ENCODE data around the gene GPC6. TPM values are rescaled to one million over a fixed set of nuclear protein-coding genes. Genes with fewer than 3 reads are reported as not detected.

GPC6 gene
- total and polyA plus RNA-seq, 9 of the 15 experiments (the other 6 are each of a cell fraction or from before 2014, with no cell fraction given) = under 0.01 to 0.20 (median 0.01) TPM; not detected in 4

DNA sequence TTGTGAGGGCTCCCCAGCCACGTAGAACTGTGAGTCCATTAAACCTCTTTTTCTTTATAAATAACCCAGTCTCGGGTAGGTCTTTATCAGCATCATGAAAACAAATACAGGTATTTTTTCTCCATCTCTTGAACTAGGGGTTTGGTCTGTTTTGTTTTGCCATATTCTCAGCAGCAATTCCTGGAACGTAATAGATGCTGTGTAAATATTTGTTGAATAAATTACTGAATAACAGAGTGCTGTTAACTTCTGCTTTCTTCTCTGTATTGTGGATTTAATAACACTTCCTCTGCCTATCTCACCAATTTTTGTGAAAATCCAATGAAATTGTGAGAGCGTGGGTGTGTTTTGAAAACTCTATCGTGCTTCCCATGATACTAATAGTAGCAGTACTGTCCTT is 823.4 kb downstream of the GPC6 start (continued):
- TF ChIP-seq, protein P1, sequence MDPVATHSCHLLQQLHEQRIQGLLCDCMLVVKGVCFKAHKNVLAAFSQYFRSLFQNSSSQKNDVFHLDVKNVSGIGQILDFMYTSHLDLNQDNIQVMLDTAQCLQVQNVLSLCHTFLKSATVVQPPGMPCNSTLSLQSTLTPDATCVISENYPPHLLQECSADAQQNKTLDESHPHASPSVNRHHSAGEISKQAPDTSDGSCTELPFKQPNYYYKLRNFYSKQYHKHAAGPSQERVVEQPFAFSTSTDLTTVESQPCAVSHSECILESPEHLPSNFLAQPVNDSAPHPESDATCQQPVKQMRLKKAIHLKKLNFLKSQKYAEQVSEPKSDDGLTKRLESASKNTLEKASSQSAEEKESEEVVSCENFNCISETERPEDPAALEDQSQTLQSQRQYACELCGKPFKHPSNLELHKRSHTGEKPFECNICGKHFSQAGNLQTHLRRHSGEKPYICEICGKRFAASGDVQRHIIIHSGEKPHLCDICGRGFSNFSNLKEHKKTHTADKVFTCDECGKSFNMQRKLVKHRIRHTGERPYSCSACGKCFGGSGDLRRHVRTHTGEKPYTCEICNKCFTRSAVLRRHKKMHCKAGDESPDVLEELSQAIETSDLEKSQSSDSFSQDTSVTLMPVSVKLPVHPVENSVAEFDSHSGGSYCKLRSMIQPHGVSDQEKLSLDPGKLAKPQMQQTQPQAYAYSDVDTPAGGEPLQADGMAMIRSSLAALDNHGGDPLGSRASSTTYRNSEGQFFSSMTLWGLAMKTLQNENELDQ (CRISPR knock-in tag; IDR thresholded peaks at IDR 0.05; ENCODE audit: borderline replicate concordance) = no peak

DNA sequence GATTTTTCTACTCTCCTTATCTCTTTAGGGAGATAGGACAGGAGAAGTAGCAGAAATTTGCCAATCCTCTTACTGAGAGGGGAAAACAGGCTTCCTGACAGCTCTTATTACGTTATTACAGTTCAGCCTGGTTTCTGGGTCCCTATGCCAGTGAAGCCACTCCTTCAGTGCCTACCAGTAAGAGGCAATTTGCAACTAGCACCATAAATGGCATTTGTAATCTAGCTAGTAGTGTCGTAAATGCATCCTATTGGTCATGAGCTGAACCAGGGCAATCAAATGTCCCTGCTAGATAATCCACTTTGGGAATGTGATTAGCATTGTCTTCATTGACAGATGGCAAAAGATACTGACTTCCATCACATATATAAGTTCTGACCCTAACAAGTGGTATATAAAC is 824.1 kb downstream of the GPC6 start:
- no peaks in the 10 kb centered on the region for H3K9me1 ChIP-seq (ENCODE audit: control insufficient read depth, insufficient read depth, low read length)
- intact Hi-C loops (cut with micrococcal nuclease) = no loop called here

More for the DNA sequence above, 824.1 kb downstream of the GPC6 start:
- Histone ChIP-seq H3K79me2 (ENCODE audit: control insufficient read depth, insufficient read depth, low read length) (no peaks in the 10 kb centered on the region), H3K27ac (ENCODE audit: extremely low read depth, low read depth, low read length) (no peak overlapping the region), H3K27me3 (ENCODE audit: control insufficient read depth in 2 of 2, insufficient read depth in 2 of 2, low read length in 2 of 2) (no peaks in the 10 kb centered on the region), H3K4me2 (ENCODE audit: insufficient read depth, low read length) (no peak overlapping the region), H3K9ac (ENCODE audit: insufficient read depth in 1 of 2, low read depth in 2 of 2, low read length in 2 of 2) (no peak overlapping the region), H3K4me1 (replicated peaks in 1 of 2; ENCODE audit: control insufficient read depth in 2 of 2, insufficient read depth in 2 of 2, low read length in 2 of 2) (no peaks in the 10 kb centered on the region), H4K20me1 (replicated peaks; ENCODE audit: control insufficient read depth, insufficient read depth, low read length) (no peaks in the 10 kb centered on the region), H3K4me3 (no peak overlapping the region), H3K9me3 (replicated peaks; ENCODE audit: control insufficient read depth, insufficient read depth, low read depth, low read length) (no peaks in the 10 kb centered on the region), H2AFZ (ENCODE audit: low read depth, low read length) (no peak overlapping the region), H3K36me3 (ENCODE audit: control insufficient read depth, insufficient read depth, low read length) (no peaks in the 10 kb centered on the region)
- no peak for TF ChIP-seq SAFB (IDR thresholded peaks at IDR 0.05; ENCODE audit: borderline replicate concordance, low read depth, low read length)
- no peak for TF ChIP-seq SMARCB1 (IDR thresholded peaks at IDR 0.05; ENCODE audit: insufficient read length, low read depth)
- TF ChIP-seq MITF (IDR thresholded peaks at IDR 0.05) = no peak
- in situ Hi-C loops (cut with MboI) = no loop called here
- BruUV-seq (replicated peaks) = no TSS peak
- POLR2A ChIA-PET = no interaction called here
- FAIRE-seq (no peak), DNase-seq (ENCODE audit: extremely low read depth in 1 of 4, low spot score in 3 of 4) (no peak), ATAC-seq (no peak)
- 0% methylated on average over 2 of the region's 2 CpGs for WGBS (ENCODE audit: insufficient coverage, low coverage, missing lambda C conversion rate)
- CTCF ChIA-PET (ENCODE audit: low intra/inter-chr PET ratio) = no interaction called here
